HepG2 (cell line): ENCODE data around the gene PKMYT1.

Experiments
- BATF2 ChIP-seq: sonication (generic); formaldehyde crosslinking; IDR thresholded peaks from 2 replicates; pipeline ENCODE4 v1.8.0; 2022; ENCODE audit warnings: mild to moderate bottlenecking, missing genetic modification reagents, moderate library complexity
- POLR2AphosphoS5 ChIP-seq: IDR thresholded peaks from 2 replicates; pipeline ENCODE4 v1.6.1; 2012; ENCODE audit warnings: low read depth, low read length
- ZFP36 ChIP-seq: fragments of 150-350 bp; IDR thresholded peaks from 2 replicates; pipeline ENCODE4 v1.6.1; 2018; ENCODE audit warnings: borderline replicate concordance, low read length, low read depth; ENCODE audit not compliant: partially characterized antibody
- ZNF326 ChIP-seq: sonication (generic); formaldehyde crosslinking; IDR thresholded peaks from 2 replicates; pipeline ENCODE4 v1.4.0; 2020; ENCODE audit warnings: missing genetic modification reagents, borderline replicate concordance
- ZNF331 ChIP-seq: sonication (generic); formaldehyde crosslinking; IDR thresholded peaks from 2 replicates; pipeline ENCODE4 v1.4.0; 2020; ENCODE audit warnings: missing genetic modification reagents
- ZNF703 ChIP-seq: sonication (generic); formaldehyde crosslinking; IDR thresholded peaks from 2 replicates; pipeline ENCODE4 v1.5.1; 2020; ENCODE audit warnings: missing genetic modification reagents, mild to moderate bottlenecking, moderate library complexity, borderline replicate concordance
- ZNF776 ChIP-seq: sonication (generic); formaldehyde crosslinking; IDR thresholded peaks from 2 replicates; pipeline ENCODE4 v1.4.0; 2020; ENCODE audit warnings: mild to moderate bottlenecking, missing genetic modification reagents
- TF ChIP-seq, protein P1 (sequence below): sonication (generic); formaldehyde crosslinking; IDR thresholded peaks from 2 replicates; pipeline ENCODE4 v1.5.0; 2020; ENCODE audit warnings: mild to moderate bottlenecking, missing genetic modification reagents, moderate library complexity

DNA sequence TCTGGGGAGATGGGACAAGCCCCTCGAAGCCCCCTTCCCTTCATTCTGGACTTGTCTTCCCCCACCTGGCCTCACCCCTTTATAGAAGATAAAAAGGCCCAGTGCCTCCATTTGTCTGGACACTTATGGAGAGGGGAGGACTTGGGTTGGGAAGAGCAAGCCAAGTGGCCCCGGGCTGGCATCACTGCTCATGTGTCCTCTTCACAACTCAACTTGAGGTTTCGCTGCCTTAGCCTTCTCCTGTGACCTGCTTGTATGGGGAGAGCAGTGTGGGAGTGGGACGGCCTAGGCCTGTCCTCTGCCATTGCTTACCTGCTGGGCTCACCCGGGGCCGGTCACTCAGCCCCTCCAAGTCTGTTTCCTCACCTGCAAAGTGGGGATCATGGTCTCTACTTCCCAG, 9.7 kb downstream of the PKMYT1 start:
- TF ChIP-seq ZNF331 (CRISPR knock-in tag) (no peak), POLR2AphosphoS5 (no peak), ZNF703 (CRISPR knock-in tag) (no peak), ZFP36 (no peak), ZNF776 (CRISPR knock-in tag) (no peak), BATF2 (CRISPR knock-in tag) (no peak), ZNF326 (CRISPR knock-in tag) (no peak)
- TF ChIP-seq, protein P1, sequence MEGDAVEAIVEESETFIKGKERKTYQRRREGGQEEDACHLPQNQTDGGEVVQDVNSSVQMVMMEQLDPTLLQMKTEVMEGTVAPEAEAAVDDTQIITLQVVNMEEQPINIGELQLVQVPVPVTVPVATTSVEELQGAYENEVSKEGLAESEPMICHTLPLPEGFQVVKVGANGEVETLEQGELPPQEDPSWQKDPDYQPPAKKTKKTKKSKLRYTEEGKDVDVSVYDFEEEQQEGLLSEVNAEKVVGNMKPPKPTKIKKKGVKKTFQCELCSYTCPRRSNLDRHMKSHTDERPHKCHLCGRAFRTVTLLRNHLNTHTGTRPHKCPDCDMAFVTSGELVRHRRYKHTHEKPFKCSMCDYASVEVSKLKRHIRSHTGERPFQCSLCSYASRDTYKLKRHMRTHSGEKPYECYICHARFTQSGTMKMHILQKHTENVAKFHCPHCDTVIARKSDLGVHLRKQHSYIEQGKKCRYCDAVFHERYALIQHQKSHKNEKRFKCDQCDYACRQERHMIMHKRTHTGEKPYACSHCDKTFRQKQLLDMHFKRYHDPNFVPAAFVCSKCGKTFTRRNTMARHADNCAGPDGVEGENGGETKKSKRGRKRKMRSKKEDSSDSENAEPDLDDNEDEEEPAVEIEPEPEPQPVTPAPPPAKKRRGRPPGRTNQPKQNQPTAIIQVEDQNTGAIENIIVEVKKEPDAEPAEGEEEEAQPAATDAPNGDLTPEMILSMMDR (CRISPR knock-in tag), result no peak
